Measurements from ENCODE around the gene PDE3B.
"Not testable (repeated sequence)": the region's sequence is repeated elsewhere in the genome, so short reads cannot be mapped to it uniquely, and the experiment has no call there.

Gene PDE3B

DNA sequence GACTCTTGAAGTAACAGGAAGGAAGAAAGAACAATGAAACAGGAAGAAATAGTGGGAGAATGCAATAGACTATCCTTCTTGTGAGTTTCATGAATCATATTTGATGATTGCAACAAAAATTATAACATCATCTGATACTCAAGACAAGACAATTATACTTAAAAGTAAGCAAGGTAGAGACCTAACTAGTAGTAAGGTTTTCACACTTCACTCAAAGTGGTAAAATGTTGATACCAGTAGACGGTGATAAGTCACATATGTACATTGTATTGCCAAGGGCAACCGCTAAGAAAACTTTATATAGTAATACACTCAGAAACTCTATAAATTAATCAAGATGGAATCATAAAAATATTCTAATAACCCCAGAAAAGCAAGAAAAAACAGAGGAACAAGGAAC is 140.6 kb downstream of the PDE3B start:
- TF ChIP-seq, protein P1, sequence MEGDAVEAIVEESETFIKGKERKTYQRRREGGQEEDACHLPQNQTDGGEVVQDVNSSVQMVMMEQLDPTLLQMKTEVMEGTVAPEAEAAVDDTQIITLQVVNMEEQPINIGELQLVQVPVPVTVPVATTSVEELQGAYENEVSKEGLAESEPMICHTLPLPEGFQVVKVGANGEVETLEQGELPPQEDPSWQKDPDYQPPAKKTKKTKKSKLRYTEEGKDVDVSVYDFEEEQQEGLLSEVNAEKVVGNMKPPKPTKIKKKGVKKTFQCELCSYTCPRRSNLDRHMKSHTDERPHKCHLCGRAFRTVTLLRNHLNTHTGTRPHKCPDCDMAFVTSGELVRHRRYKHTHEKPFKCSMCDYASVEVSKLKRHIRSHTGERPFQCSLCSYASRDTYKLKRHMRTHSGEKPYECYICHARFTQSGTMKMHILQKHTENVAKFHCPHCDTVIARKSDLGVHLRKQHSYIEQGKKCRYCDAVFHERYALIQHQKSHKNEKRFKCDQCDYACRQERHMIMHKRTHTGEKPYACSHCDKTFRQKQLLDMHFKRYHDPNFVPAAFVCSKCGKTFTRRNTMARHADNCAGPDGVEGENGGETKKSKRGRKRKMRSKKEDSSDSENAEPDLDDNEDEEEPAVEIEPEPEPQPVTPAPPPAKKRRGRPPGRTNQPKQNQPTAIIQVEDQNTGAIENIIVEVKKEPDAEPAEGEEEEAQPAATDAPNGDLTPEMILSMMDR (IDR thresholded peaks at IDR 0.05), result no peak
- Histone ChIP-seq H3K4me3 (no peak overlapping the region), H3K27ac (no peak overlapping the region)
- DNase-seq (ENCODE audit: low spot score), result no peak

DNA sequence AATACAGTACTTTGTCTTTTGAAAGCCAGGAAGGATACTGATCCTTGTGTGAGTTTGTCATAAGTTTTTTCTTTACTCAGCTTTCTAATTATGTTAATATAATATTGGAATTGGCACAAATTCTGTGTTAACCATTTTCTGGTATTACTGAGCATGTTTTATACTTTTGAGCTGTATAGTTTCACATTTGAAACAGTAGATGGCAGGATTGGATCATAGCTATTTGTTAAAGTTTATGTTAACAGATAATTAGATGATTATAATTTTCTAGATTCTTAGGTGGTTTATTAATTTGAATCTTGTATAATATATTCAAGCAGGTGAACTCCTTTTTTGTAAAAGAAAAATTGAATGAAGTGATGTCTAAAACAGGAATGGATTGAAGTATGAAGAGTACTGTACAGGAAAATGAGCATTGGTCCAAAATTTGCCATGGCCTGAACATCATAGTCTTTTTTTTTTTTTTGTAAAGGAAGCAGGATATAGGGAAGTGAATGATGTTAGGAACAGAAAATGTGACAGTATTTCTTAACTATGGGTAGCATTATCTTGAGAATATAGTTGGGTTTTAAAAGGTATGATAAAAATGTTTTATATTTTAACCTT is 146.4 kb downstream of the PDE3B start:
- DNase-seq (ENCODE audit: low spot score), result no peak
- TF ChIP-seq, protein P1 (IDR thresholded peaks at IDR 0.05), result peak; percentile 20
- Histone ChIP-seq H3K27ac (no peak overlapping the region), H3K4me3 (no peak overlapping the region)

- TF ChIP-seq, protein P1 (IDR thresholded peaks at IDR 0.05), result no peak
- Histone ChIP-seq H3K4me3 (no peak overlapping the region), H3K27ac (no peak overlapping the region)
- DNase-seq (ENCODE audit: low spot score), result no peak
Measured at GRCh38 chr11:14793546-14793945, 149.9 kb downstream of the PDE3B start.

DNA sequence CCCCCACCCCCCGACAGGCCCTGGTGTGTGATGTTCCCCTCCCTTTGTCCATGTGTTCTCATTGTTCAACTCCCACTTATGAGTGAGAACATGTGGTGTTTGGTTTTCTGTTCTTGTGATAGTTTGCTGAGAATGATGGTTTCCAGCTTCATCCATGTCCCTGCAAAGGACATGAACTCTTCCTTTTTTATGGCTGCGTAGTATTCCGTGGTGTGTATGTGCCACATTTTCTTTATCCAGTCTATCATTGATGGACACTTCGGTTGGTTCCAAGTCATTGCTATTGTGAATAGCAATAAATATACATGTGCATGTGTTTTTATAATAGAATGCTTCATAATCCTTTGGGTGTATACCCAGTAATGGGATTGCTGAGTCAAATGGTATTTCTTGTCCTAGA is 152.4 kb downstream of the PDE3B start:
- not testable (repeated sequence) for H3K4me3 ChIP-seq; DNase-seq (ENCODE audit: low spot score); H3K27ac ChIP-seq

DNA sequence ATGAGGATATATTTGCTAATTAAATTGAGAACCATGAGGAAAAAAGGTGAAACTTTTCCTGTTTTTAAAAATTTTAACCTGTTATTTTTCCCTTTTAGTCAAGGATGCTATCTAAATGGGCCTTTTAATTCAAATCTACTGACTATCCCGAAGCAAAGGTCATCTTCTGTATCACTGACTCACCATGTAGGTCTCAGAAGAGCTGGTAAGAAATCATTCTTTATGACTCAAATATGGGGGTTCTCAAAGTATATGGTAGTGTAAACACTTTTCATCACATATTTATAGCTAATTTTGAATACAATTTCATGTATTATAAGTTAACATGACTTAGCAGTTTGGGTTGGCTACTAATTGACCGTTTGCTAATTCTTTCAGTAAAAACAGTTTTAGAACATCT is 160.2 kb downstream of the PDE3B start:
- DNase-seq (ENCODE audit: low spot score), result no peak
- TF ChIP-seq, protein P1 (IDR thresholded peaks at IDR 0.05), result no peak
- Histone ChIP-seq H3K27ac (no peak overlapping the region), H3K4me3 (no peak overlapping the region)

DNA sequence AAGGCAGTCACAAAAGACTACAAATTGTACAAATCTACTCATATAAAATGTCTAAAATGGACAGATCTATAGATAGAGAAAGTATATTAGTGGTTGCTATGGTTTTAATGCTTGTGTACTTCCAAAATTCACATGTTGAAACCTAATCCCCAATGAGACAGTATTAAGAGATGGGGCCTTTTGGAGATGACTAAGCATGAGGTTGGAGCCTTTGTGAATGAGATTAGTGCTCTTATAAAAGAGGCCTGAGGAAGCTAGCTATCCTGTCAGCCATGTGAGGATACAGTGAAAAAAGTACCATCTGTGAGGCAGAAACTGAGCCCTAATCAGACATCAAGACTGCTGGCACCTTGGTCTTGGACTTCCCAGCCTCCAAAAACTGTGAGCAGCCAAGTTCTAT is 165.9 kb downstream of the PDE3B start:
- Histone ChIP-seq H3K27ac (no peak overlapping the region), H3K4me3 (no peak overlapping the region)
- TF ChIP-seq, protein P1 (IDR thresholded peaks at IDR 0.05), result no peak
- DNase-seq (ENCODE audit: low spot score), result no peak

- no peak overlapping the region for H3K4me3 ChIP-seq
- no peak overlapping the region for H3K27ac ChIP-seq
- TF ChIP-seq, protein P1 (IDR thresholded peaks at IDR 0.05), result no peak
- no peak for DNase-seq (ENCODE audit: low spot score)
Measured at GRCh38 chr11:14812757-14813156, 169.2 kb downstream of the PDE3B start.

- H3K4me3 ChIP-seq, result no peak overlapping the region
- no peak overlapping the region for H3K27ac ChIP-seq
- DNase-seq (ENCODE audit: low spot score), result no peak
- TF ChIP-seq, protein P1 (IDR thresholded peaks at IDR 0.05), result no peak
Measured at GRCh38 chr11:14813516-14813915, 169.9 kb downstream of the PDE3B start.
